Glomerular visceral epithelial cell (primary cell): ENCODE data around the gene S100A9.
"Not testable (repeated sequence)": the region's sequence is repeated elsewhere in the genome, so short reads cannot be mapped to it uniquely, and the experiment has no call there.

Experiments
- DNase-seq: peaks from one replicate; pipeline ENCODE4 v3.0.0-alpha.2; 2016; ENCODE audit errors: extremely low spot score

The S100A9 gene

DNA sequence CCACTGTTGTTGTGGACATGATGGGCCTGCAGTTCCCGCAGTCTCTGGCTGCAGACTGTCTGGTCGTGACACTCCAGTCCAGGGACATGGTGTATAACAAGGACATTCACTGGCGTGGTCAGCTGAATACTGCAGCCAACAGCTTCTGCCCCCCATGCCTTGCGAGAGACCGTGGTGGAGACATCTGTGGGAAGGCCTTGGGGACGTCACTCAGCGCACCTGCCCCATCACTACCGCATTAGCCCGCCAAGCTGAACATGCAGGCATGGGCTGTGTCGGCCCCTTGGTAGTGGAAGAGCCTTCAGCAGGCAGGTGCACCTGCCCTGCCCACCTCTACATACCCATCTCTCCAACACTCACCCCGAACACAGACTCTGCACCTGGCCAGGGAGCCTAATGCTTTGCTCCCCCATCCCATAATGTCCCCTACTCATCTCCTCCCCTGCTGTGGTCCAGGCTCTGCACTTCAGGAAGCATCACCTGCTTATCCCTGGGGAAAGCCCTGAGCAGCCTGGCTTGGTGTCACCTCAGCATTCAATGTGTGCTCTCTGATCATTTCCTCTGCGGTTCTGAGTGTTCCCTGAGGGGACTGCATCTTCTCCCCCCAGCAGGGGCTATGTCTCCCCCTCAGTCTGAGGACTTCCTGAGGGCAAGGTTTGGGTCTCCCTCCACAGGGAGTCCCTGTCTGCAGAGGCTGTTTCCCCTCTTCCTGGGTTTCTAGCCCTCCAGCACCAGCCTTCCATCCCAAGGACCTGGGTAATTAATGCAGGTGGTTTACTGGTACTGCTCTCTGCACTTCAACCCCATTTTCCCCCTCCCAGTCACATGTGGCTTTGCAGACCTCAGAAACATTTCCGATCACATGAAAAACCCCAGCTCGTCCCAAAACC lies 12.2 kb upstream of the S100A9 start:
- no peak for DNase-seq

DNA sequence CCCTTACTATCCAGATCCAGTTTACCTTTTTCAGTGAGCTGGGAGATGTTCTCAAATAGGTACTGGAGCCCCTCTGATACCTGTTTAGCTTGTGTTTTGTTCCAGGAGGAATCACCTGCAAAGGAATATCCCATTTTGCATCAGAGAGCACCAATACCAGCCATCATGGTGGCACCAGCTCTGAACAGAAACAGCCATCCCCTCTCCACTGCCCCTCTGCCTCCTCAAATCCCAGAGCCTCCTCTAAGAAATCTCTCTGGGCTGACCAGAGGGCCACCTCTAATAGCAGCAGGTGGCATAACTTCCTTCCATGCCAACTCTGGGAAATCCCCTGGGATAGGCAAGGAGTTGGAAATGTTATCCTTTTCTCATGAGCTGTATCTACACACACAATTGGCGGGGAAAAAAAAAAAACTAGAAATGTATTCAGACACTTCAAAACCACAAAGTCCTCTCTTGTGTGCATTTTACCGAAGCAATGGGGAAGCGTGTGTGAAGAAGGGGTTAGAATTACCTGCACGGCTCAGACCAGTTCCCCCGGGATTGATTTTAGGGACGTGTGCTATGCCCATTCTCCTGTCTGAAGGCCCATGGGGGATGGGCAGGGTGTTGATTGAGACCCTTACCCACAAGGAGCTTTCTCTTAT lies 11.5 kb upstream of the S100A9 start:
- DNase-seq: no peak

DNA sequence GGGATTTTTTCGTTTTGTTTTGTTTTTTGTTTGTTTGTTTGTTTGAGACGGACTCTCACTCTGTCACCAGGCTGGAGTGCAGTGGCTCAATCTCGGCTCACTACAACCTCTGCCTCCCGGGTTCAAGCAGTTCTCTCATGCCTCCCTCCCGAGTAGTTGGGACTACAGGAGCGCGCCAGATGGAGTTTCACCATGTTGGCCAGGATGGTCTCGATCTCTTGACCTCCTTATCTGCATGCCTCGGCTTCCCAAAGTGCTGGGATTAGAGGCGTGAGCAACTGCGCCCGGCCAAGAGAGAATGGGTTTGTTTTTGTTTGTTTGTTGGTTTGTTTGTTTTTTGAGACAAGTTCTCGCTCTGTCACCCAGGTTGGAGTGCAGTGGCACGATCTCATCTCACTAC lies 10.6 kb upstream of the S100A9 start:
- not testable (repeated sequence) for DNase-seq

DNA sequence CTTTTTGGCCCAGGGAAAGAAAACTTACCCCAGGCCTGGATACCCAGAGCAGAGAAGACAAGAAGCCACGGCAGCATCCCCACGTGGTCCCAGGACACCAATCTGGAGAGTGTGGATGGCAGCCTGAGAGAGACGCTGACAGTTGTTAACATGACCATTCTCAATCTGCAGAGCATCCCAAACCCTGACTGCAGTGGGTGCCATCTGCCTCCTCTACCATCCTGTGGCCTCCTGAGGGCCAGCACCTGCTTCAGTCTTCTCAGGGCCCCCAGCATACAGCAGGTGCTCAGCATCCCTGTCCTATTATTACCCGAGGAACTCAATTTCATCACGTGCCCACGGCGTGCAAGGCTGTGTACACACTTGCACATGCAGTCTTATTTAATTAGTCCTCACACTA lies 9.8 kb upstream of the S100A9 start:
- no peak for DNase-seq

DNA sequence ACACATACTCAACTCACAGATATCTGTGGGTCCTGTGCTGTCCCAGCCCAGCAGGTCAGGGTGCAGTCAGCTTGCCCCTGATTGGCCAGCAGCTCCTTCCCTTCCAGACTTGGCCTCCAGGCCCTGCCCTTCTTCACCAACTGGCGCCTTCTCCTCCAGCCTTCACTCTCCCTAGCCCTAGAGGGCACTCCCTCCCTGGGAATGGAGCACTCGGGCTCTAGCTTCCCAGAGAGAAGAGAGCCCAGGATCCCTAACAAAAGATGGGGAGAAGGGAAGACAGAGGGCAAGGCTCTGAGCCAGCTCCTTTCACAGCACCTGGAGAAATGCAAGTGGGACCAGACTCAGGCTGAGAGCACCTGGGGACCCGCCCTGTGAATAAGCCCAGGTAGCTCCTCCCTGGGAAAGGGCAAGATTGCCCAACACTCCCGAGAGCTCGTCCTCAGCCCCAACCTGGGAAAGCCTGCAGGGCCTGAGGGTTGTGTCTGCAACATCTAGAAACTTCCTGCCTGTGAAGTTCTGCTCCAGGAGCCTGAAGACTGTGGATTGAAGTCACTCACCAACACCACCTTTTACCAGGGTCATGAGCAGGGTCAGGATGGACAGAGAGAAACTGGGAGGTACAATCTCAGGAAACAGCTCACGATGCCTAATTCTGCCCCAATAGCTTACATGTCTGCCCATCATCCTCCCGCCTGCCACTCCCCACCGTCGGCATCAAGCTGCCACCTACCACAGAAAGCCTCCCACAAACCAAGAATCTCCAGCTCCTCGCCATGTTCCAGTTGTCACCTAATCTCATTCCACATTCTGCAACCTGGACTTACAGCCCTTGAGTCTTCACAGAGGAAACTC lies 8.9 kb upstream of the S100A9 start, which contains the start of gene PGLYRP4:
Gene PGLYRP4, minus strand, starts transcription at position 331 of the 852 bp plus-strand sequence. CDS start 909 bp downstream, outside the sequence.
- no peak for DNase-seq

DNA sequence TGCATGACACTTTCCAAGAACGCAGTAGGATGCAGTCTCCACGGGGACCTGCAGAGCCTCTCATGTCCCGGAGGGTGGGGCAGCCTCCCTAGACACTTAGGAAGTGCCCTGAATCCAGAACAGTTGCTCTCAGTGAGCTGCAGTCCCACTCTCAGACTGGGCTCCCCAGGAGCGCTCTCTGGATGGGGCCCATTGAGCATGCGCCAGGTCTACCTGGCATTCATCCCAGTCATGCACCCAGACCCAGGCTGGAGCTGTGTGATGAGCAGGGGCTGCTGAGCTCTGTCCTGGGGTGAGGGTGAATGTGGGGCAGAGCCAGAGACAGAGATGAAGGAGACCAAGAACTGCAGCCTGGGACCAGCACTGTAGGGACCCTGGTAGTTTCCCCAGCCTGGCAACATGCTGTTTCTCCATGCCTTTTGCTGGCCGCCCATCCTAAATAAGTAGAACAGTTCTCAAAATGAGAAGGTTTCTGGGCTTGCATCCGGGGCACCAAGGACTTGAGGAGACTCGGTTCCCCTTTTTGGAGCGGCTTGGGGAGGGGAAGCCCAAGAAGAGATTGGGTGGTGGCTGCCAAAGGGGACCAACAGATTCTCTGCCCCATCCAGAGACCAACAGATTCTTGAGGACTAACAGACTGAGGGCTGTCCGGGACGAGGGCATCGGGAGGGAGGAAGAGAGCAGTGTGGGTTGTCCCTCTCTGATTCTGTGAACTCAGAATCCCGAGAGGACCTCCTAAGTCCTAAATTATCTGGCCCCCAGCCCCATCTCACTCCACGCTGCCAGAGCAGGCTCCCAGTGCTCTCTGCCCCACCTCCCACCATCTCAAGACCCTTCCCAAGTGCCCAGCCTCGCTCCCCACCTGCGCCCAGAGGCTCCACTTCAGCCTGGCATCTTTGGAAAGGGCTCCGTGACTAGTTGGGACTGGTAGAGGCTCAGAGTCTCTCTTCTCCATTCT lies 8.0 kb upstream of the S100A9 start:
- no peak for DNase-seq

DNA sequence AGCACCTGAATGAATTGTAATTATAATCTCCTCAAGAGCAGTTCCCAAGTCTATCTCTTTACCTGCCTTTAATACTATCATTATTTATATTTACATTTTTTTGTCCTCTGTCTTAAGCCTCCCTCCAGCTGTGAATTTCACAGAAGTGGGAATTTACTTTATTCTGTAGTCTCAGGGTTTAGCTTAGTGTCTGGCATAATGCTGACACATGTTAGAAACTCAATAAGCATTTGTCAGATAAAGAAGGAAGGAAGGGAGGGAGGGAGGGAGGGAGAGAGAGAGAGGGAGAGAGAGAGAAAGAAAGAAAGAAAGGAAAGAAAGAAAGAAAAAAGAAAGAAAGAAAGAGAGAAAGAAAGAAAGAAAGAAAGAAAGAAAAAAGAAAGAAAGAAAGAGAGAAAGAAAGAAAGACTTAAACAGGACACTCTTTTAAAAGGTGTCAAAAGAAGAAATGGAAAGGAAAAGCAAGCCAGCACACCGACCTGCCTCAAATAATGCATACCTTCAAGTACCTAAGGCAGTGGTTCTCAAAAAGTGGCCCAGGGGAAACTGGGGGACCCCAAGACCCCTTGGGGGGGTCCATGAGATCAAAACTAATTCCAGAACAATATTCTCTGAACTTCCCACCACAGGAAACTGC lies 7.2 kb upstream of the S100A9 start:
- DNase-seq: no peak

DNA sequence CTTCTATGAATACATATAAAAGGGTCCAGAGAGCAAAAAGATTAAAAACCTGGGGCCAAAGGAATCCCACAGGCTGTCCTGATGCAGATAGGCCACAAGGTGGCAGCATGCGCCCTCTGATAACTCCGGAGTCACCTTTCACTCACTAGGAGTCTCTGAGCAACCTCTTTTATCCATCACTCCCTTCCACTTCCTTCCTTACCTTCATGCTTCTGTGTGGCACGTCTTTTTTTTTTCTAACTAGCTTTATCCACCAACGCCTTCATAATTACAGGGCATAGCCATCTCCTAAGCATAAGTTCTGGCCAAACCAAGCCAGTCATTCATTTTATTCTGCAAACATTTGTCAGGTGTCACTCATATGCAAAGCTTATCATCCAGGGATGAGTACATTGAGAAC lies 5.1 kb upstream of the S100A9 start:
- DNase-seq: peak; percentile 65

DNA sequence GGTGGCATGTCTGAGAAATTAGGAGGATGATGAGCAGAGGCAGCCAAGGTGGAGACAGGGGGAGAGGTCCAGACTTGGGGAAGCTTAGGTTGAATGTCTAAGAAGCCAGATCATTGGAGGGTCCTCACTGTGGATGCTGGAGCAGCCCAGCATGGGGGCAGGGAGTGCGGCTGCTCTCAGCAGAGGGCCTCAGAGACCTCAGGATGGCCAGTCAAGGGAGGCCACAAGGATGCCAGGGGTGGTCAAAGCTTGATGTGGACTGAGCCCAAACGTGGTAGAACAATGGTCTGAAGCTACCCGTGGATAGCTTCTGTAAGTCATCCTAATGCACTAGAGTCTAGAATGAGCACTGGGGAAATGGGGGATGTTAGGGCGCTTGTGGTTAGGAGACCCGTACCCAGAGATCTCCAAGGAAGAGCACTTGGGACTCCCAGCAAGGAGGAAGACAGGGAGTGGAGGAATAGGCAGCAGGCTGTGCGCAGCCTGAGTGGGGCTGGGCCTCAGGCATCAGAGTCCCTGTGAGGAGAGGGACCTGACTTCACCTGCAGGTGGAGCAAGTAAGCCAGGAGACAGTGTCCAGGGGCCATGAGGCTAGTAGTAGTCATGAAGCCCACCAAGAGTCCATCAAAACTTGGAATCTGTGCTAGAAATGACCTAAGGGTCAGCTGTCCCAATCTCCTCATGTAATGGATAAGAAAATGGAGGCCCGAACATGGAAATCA lies 4.3 kb upstream of the S100A9 start:
- DNase-seq: no peak

DNA sequence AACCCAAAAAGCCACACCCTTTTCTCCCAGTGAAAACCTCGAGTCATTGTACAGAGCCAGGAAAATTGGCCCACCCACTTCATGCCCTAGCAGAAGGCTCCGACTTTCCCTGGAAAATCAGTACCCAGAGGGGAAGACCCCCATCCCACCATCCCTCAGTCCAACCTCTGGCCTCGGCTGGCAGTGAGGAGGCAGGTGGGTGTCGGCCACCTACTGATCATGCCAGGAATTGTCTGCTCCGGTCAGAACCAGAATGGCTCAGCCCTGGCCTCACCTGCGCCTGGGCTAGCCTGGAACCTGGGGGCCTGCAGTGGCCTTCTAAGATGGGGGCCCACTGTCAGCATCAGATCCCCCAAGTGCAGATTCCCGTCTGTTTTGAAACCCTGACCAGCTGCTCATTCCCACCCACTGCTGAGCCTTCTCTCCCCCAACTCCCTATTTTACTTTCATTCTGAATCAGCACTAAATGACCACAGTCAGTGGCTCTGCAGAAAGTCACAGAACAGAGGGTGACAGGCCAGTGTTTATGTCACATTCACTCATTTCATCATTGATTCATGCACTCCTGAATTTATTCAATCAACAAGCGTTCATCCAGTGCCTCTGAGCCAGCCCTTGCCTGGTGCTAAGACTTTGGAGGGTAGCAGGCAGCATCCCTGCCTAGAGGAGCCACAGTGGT lies 3.0 kb upstream of the S100A9 start:
- no peak for DNase-seq

DNA sequence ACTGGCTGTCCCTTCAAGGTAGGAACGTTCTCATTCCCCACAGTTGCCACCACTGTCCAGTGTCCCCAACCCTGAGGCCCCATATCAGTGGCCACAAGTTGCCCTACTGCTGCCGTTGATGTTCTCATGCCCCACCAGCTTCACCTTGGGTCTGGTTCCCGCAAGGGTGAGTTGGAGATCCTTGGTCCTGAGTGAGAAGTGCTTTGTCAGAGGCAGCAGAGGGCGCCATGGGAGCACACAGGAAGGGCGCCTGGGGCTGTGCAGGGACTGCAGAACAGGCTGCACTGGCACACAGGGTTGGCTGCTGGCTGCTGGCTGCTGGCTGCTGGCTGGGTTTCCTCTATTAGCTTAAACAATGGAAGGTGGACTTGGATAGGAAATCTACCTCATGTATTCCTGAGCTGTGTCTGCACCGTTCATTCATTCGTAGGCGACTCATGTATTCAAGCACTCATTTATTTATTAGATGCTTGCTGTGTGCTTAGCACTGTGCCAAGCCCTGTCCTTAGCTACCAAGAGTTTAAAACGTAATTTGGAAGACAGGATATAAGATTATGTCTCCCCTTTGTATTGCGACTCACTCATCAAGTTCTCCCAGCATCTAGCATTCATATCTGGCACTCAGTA lies 2.1 kb upstream of the S100A9 start:
- peak; percentile 49 for DNase-seq

DNA sequence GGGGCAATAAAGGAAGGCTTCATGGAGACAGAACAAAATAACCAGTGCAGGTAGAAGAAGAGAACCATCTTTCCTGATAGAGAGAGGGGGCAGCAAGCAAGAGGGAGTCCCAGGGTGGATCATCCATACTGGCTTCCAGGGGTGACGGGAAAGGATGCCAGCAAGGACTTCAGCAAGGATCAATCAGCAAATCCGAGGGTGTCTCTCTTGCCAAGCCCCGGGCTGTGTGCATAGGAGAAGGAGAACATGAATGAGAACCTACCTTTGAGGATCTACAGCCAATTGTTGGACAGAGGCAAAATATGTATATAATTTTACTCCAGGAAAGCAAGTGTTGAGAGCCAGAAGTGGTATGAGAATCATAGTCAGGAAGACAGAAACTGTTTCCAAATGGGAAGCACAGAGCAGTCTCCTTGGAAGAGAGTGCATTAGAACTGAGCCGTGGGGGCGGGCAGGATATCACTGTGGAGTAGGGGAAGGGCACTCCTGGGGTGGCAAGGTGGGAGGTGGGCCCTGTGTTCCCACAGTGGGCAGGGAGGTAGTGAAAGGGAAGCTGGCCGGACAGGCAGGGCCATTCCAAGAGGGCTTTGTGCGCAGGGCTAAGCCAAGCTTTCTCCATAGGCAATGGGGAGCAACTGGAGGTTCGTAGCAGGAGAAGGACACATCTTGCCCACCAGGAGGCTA lies 1.1 kb upstream of the S100A9 start:
- no peak for DNase-seq

DNA sequence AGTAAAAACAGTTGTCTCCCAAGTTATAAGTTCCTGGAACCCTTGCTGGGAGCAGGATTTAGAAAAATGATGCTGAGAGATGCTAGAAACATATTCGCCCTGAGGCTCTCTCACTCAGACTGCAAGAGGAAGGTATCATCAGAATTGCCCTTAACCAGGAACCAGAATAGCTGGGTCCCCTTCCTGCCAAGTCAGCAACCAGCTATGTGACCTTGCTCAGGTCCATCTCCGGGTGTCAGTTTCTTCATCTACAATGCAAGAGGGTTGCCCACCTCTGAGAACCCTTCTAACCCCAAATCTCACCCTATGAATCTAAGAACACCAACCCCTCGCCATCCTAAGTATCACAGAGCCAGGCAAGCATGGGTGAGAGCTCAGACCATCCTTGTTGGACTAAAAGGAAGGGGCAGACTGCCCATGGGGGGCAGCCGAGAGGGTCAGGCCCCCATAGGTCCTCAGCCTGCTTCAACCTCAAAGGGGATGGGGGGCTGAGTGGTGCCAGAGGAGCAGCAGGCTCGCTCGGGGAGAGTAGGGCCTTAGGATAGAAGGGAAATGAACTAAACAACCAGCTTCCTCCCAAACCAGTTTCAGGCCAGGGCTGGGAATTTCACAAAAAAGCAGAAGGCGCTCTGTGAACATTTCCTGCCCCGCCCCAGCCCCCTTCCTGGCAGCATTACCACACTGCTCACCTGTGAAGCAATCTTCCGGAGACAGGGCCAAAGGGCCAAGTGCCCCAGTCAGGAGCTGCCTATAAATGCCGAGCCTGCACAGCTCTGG lies 390 bp upstream of the S100A9 start:
- DNase-seq: no peak

DNA sequence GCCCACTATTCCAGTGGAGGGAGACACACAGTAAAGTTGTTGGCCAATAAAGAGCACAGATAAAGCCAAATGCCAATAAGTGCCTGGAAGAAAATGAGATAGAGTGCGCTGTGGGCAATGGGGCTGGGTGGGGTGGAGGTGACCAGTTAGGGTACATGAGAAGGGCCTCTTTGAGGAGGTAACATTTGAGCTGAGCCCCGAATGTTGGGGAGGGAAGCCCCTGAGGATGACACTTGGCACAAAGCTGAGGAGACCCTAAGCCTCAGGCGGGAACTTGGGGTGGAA lies 979 bp downstream of the S100A9 start:
- DNase-seq: no peak

DNA sequence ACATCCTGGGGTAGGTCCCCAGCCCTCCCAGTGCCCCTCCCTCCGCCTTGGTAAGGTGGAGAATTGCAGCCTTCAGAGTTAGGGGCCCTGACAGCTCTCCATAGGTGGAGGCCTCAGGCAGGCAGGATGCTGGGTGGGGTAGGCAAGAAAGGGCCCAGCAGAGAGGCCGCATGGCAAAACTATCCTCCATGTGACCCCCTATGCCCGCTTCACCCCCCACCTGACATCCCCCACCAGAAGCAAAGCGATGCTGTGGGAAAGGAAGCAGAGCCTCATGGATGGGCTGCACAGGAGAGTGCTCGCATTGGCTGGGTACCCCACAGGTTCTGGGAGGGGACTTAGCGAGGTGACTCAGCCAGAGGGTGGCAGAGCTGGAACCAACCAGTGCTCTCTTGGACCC lies 1.6 kb downstream of the S100A9 start:
- no peak for DNase-seq

DNA sequence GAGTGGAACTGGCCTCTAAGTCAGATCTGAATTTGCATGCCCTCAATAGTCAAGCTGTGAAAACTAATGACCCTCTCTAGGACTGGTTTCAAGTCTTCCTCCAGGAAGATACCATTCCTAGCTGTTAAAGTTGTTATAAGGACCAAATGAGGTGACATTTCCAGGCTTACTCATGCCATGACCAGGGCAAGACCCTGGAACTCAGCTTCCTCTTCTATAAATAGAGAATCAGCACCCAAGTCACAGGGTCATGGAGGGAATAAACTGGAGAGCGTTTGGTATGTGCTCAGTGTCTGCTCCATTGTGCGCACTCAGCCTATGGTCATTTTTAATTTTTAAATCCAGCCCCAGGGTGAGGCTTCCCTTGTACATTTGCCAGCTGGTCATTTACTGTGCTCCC lies 2.5 kb downstream of the S100A9 start:
- no peak for DNase-seq

DNA sequence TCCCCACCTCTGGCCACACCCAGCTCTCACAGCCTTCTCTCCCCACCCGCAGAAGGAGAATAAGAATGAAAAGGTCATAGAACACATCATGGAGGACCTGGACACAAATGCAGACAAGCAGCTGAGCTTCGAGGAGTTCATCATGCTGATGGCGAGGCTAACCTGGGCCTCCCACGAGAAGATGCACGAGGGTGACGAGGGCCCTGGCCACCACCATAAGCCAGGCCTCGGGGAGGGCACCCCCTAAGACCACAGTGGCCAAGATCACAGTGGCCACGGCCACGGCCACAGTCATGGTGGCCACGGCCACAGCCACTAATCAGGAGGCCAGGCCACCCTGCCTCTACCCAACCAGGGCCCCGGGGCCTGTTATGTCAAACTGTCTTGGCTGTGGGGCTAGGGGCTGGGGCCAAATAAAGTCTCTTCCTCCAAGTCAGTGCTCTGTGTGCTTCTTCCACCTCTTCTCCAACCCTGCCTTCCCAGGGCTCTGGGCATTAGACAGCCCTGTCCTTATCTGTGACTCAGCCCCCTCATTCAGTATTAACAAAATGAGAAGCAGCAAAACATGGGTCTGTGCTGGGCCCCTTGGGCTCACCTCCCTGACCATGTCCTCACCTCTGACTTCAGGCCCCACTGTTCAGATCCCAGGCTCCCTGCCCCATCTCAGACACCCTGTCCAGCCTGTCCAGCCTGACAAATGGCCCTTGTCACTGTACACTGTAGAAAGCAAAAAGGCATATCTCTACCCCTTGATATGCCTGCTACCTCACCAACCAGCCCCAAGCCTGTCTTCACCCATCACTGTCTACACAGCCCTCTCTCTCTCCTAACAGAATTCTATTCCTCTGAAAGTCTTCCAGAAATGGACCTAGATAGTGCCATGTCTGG lies 3.2 kb downstream of the S100A9 start:
- DNase-seq: no peak
